ENCODE results near the gene ATG14. TPM values are rescaled to one million over a fixed set of nuclear protein-coding genes. Genes with fewer than 3 reads are reported as not detected.
A peak's percentile ranks its signal among the peaks of the same experiment; 100 is the strongest.

Gene ATG14
- polyA plus RNA-seq, 2 of the 4 experiments (the other 2 are of a cell fraction) = 5.9 to 7.4 TPM

DNA sequence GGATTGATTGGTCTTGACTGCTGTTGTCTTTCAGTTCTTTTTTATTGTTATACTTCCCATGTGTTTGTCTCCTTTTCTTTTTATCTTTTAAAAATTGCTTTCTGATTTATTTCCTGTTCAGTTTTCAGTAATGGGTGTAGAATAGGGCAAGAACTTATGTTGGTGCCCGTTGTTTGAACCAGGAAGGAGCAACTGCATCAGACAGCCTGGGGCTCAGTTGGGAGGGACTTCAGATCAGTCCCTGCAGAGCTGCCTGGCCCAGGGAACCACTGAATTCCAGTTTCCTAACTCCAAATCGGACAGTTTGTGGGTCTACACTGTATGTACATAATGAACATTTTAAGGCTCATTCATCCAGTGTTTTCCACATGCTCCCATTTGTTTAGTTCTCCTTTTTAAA lies 75.5 kb downstream of the ATG14 start:
- Histone ChIP-seq H3K4me1 (peaks cover 45% of the 10 kb centered on the region), H3K4me2 (peak overlapping the region; percentile 44), H3K4me3 (no peak overlapping the region), H3K27ac (peak overlapping the region in 1 of 2 experiments; percentile 29; a peak in 4 of 6 replicates), H3K9me3 (no peaks in the 10 kb centered on the region)
- TF ChIP-seq FOXS1 (CRISPR knock-in tag; IDR thresholded peaks at IDR 0.05) (no peak), CEBPB (IDR thresholded peaks at IDR 0.05) (no peak), JUNB (IDR thresholded peaks at IDR 0.05) (no peak), HEYL (CRISPR knock-in tag; IDR thresholded peaks at IDR 0.05) (no peak), RNF2 (IDR thresholded peaks at IDR 0.05; ENCODE audit: borderline replicate concordance, low read depth) (no peak), NR3C1 (IDR thresholded peaks at IDR 0.05) (no peak), MAFK (IDR thresholded peaks at IDR 0.05; ENCODE audit: partially characterized antibody) (no peak), CBX8 (IDR thresholded peaks at IDR 0.05) (no peak)
- TF ChIP-seq, protein P1, sequence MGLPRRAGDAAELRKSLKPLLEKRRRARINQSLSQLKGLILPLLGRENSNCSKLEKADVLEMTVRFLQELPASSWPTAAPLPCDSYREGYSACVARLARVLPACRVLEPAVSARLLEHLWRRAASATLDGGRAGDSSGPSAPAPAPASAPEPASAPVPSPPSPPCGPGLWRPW (IDR thresholded peaks at IDR 0.05) = no peak
- WGBS (ENCODE audit: missing lambda C conversion rate) = 9% methylated on average over 2 of the region's 2 CpGs
- POLR2A ChIA-PET = no interaction called here
- peak; percentile 74 to 90; a peak in 5 of 6 replicates for ATAC-seq
- CTCF ChIA-PET = interaction anchor here (1.4 kb wide), 1 partner anchor 66 kb away, joined by 3 read pairs; no protein-coding TSS in a partner anchor
- FAIRE-seq = no peak
- peak in 1 of 2 experiments; percentile 78 for DNase-seq (ENCODE audit: low read depth in 1 of 2, low spot score in 1 of 2)

DNA sequence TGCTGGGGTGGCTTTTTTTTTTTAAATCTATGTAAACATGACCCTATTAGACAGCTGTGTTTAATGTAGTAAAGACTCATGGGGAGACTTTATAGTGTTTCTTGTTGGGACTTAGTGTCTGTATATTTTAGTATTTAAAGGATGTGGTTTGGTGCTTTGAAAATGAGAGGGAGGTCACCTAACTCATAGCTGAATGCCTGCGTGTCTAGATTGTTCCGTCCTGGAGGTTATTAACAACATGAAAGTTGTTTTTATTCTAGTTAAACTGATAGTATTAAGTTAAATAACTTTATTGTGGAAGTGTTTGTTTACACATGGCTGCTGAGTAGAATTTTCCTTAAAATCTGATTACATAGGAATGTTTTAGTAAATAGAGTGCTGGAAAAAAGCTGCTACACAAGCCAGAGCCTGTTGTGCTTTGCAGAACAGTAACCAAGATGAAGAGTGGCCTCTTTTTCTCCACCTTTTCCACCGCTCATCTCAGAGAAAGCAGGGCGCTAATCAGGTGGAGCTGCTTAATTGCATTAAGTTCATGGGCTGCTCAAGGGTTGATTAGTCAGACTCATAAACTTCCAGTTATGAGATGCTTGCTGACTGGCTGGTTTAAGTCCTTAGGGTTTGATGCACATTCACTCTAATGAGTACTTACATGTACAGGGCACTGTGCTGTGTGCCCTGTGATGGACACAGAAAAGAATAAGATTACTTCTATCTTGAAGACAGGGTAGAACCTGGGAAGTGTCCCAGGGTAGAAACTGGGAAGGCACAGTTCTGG lies 77.7 kb downstream of the ATG14 start:
- WGBS (ENCODE audit: missing lambda C conversion rate) = 66% methylated on average over 4 of the region's 4 CpGs
- H3K4me3 ChIP-seq = no peak overlapping the region
- FAIRE-seq (no peak), DNase-seq (ENCODE audit: low read depth in 1 of 2, low spot score in 1 of 2) (no peak), ATAC-seq (peak in 1 of 2 experiments; percentile 39; a peak in 2 of 6 replicates)
- POLR2A ChIA-PET = no interaction called here
- peak overlapping the region; percentile 39 for H3K4me2 ChIP-seq
- CTCF ChIA-PET = interaction anchor here (0.6 to 2.8 kb wide), 4 partner anchors 22 to 97 kb away, joined by 3 to 9 read pairs (median 4); no protein-coding TSS in a partner anchor
- no peak overlapping the region for H3K27ac ChIP-seq
- peaks cover 49% of the 10 kb centered on the region for H3K4me1 ChIP-seq
- TF ChIP-seq KDM1A (IDR thresholded peaks at IDR 0.05; ENCODE audit: low read depth) (no peak), MYC (IDR thresholded peaks at IDR 0.05; ENCODE audit: borderline replicate concordance, low read length) (no peak), RAD21 (conservative IDR thresholded peaks at IDR 0.05 in 1 of 2, IDR thresholded peaks at IDR 0.05 in 1 of 2) (no peak), KDM5A (IDR thresholded peaks at IDR 0.05) (no peak), RNF2 (IDR thresholded peaks at IDR 0.05; ENCODE audit: borderline replicate concordance, low read depth) (no peak), HOXA7 (CRISPR knock-in tag; IDR thresholded peaks at IDR 0.05) (no peak), POLR2A (IDR thresholded peaks at IDR 0.05; ENCODE audit: low read length) (no peak), EHF (CRISPR knock-in tag; IDR thresholded peaks at IDR 0.05) (no peak), CBX2 (IDR thresholded peaks at IDR 0.05; ENCODE audit: borderline replicate concordance, low read depth) (no peak), JUN (IDR thresholded peaks at IDR 0.05) (no peak), TFCP2L1 (CRISPR knock-in tag; IDR thresholded peaks at IDR 0.05) (no peak), FOSL2 (IDR thresholded peaks at IDR 0.05) (no peak), FOSL2 (CRISPR knock-in tag; IDR thresholded peaks at IDR 0.05) (no peak), HOXB5 (CRISPR knock-in tag; IDR thresholded peaks at IDR 0.05) (no peak), NFE2L2 (conservative IDR thresholded peaks at IDR 0.05; ENCODE audit: low read length) (no peak)
- TF ChIP-seq, protein P2, sequence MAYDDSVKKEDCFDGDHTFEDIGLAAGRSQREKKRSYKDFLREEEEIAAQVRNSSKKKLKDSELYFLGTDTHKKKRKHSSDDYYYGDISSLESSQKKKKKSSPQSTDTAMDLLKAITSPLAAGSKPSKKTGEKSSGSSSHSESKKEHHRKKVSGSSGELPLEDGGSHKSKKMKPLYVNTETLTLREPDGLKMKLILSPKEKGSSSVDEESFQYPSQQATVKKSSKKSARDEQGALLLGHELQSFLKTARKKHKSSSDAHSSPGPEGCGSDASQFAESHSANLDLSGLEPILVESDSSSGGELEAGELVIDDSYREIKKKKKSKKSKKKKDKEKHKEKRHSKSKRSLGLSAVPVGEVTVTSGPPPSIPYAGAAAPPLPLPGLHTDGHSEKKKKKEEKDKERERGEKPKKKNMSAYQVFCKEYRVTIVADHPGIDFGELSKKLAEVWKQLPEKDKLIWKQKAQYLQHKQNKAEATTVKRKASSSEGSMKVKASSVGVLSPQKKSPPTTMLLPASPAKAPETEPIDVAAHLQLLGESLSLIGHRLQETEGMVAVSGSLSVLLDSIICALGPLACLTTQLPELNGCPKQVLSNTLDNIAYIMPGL (CRISPR knock-in tag; IDR thresholded peaks at IDR 0.05; ENCODE audit: borderline replicate concordance) = no peak
- TF ChIP-seq, protein P3, sequence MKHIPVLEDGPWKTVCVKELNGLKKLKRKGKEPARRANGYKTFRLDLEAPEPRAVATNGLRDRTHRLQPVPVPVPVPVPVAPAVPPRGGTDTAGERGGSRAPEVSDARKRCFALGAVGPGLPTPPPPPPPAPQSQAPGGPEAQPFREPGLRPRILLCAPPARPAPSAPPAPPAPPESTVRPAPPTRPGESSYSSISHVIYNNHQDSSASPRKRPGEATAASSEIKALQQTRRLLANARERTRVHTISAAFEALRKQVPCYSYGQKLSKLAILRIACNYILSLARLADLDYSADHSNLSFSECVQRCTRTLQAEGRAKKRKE (CRISPR knock-in tag; IDR thresholded peaks at IDR 0.05; ENCODE audit: low read depth) = no peak
- TF ChIP-seq, protein P4, sequence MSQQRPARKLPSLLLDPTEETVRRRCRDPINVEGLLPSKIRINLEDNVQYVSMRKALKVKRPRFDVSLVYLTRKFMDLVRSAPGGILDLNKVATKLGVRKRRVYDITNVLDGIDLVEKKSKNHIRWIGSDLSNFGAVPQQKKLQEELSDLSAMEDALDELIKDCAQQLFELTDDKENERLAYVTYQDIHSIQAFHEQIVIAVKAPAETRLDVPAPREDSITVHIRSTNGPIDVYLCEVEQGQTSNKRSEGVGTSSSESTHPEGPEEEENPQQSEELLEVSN (IDR thresholded peaks at IDR 0.05; ENCODE audit: borderline replicate concordance, low read depth) = no peak
- no peaks in the 10 kb centered on the region for H3K9me3 ChIP-seq

All from A549 (cell line).